Measurements from ENCODE around the gene NKD2.

Gene NKD2

GRCh38 chr5:968881-969280 is 39.7 kb upstream of the NKD2 start:
- no peak for TF ChIP-seq POLR2AphosphoS5 (IDR thresholded peaks at IDR 0.05; ENCODE audit: low read depth, low read length)
- no peak for TF ChIP-seq SIN3A (IDR thresholded peaks at IDR 0.05; ENCODE audit: borderline replicate concordance, insufficient read depth, low read length)
- no peak for TF ChIP-seq TAF1 (IDR thresholded peaks at IDR 0.05; ENCODE audit: borderline replicate concordance, insufficient read depth, low read length)

DNA sequence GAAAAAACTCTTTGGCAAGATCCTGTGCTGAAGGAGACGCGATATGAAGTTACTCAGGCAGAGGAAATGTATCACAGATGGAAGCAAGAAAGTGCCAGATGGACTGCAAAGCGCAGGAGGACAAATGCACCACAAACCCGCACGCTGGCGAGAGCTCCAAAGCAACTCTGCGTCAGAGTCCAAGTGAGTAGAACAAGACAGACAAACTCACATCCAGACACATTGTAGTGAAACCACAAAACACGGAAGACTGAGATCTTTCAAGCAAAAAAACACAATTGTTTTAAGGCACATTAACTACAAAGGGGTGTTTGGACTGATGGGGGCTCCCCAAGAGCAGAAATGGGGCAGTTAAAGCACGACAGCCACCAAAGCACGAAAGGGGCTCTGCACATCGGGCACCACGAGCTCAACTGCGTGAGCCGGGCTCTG is 39.2 kb upstream of the NKD2 start:
- TF ChIP-seq POLR2AphosphoS5 (IDR thresholded peaks at IDR 0.05; ENCODE audit: low read depth, low read length) (no peak), SIN3A (IDR thresholded peaks at IDR 0.05; ENCODE audit: borderline replicate concordance, insufficient read depth, low read length) (no peak)
- TF ChIP-seq, protein P1, sequence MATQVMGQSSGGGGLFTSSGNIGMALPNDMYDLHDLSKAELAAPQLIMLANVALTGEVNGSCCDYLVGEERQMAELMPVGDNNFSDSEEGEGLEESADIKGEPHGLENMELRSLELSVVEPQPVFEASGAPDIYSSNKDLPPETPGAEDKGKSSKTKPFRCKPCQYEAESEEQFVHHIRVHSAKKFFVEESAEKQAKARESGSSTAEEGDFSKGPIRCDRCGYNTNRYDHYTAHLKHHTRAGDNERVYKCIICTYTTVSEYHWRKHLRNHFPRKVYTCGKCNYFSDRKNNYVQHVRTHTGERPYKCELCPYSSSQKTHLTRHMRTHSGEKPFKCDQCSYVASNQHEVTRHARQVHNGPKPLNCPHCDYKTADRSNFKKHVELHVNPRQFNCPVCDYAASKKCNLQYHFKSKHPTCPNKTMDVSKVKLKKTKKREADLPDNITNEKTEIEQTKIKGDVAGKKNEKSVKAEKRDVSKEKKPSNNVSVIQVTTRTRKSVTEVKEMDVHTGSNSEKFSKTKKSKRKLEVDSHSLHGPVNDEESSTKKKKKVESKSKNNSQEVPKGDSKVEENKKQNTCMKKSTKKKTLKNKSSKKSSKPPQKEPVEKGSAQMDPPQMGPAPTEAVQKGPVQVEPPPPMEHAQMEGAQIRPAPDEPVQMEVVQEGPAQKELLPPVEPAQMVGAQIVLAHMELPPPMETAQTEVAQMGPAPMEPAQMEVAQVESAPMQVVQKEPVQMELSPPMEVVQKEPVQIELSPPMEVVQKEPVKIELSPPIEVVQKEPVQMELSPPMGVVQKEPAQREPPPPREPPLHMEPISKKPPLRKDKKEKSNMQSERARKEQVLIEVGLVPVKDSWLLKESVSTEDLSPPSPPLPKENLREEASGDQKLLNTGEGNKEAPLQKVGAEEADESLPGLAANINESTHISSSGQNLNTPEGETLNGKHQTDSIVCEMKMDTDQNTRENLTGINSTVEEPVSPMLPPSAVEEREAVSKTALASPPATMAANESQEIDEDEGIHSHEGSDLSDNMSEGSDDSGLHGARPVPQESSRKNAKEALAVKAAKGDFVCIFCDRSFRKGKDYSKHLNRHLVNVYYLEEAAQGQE (IDR thresholded peaks at IDR 0.05; ENCODE audit: insufficient read depth in 1 of 2, low read depth in 2 of 2, low read length in 2 of 2), result no peak

DNA sequence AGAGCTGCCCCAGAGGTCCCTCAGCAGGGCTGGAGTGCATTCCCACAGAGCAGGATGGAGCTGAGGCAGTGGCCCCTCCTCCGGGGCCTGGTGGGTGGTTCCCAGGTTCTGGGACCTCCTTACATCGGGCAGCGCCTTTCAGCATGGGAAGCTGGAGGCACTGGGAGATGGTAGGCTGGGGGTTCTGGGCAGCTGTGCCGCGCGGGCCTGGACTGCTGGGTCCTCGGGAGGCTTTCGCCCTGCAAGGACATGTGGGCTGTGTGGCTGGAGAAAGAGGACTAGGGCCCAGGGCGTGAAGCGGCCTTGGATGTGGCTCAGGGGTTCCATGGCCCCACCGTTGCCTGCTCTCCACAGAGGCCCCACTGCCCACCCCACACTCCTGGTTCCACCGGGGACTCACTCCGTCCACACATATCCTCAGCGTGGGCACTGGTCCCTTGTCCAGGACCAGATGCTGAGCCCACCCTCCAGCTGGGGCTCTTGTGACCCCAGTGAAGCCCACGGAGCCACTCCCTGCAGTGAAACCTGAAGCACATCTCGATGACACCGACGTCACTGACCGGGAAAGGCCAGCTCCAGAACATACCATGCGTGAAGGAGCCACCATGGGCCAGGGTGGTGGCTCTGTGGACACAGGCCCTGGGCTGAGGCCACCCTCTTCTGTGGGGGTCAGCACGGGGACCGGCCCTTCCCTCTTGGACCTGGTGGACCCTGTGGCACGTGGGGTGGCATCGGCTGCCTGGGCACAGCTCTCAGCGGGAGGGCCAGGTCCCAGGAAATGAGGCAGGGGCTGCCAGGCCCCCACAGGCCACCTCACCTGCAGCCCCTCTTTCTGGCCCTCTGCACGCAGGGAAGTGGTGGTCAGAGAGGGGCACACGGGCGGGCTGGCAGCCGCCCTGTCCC is 31.5 kb upstream of the NKD2 start:
- TF ChIP-seq POLR2AphosphoS5 (IDR thresholded peaks at IDR 0.05; ENCODE audit: low read depth, low read length) (no peak), TAF1 (IDR thresholded peaks at IDR 0.05; ENCODE audit: borderline replicate concordance, insufficient read depth, low read length) (no peak), SIN3A (IDR thresholded peaks at IDR 0.05; ENCODE audit: borderline replicate concordance, insufficient read depth, low read length) (no peak), FOXP2 (optimal IDR thresholded peaks at IDR 0.05; ENCODE audit: borderline replicate concordance, extremely low read depth, extremely low read length, insufficient read depth) (no peak)
- TF ChIP-seq, protein P1 (IDR thresholded peaks at IDR 0.05; ENCODE audit: insufficient read depth in 1 of 2, low read depth in 2 of 2, low read length in 2 of 2), result no peak

- TF ChIP-seq TAF1 (IDR thresholded peaks at IDR 0.05; ENCODE audit: borderline replicate concordance, insufficient read depth, low read length), result no peak
- no peak for TF ChIP-seq FOXP2 (optimal IDR thresholded peaks at IDR 0.05; ENCODE audit: borderline replicate concordance, extremely low read depth, extremely low read length, insufficient read depth)
- no peak for TF ChIP-seq SIN3A (IDR thresholded peaks at IDR 0.05; ENCODE audit: borderline replicate concordance, insufficient read depth, low read length)
- TF ChIP-seq, protein P1 (IDR thresholded peaks at IDR 0.05; ENCODE audit: insufficient read depth in 1 of 2, low read depth in 2 of 2, low read length in 2 of 2), result no peak
- TF ChIP-seq POLR2AphosphoS5 (IDR thresholded peaks at IDR 0.05; ENCODE audit: low read depth, low read length), result no peak
These were observed 30.5 kb upstream of the NKD2 start for GRCh38 chr5:978054-978453.

GRCh38 chr5:978693-979092 is 29.9 kb upstream of the NKD2 start:
- TF ChIP-seq FOXP2 (optimal IDR thresholded peaks at IDR 0.05; ENCODE audit: borderline replicate concordance, extremely low read depth, extremely low read length, insufficient read depth), result no peak
- TF ChIP-seq, protein P1 (IDR thresholded peaks at IDR 0.05; ENCODE audit: insufficient read depth in 1 of 2, low read depth in 2 of 2, low read length in 2 of 2), result no peak
- no peak for TF ChIP-seq TAF1 (IDR thresholded peaks at IDR 0.05; ENCODE audit: borderline replicate concordance, insufficient read depth, low read length)
- TF ChIP-seq SIN3A (IDR thresholded peaks at IDR 0.05; ENCODE audit: borderline replicate concordance, insufficient read depth, low read length), result no peak
- no peak for TF ChIP-seq POLR2AphosphoS5 (IDR thresholded peaks at IDR 0.05; ENCODE audit: low read depth, low read length)

Measured in PFSK-1 (cell line).